HEK293 (cell line): ENCODE measurements around the gene NXN.

Experiments used
- CTCF ChIA-PET: fragments of 350-600 bp; formaldehyde crosslinking; extraction: SDS; loops from one replicate; lab custom pipeline; 2021; ENCODE audit warnings: antibody characterized with exemption; lab: Yijun Ruan, JAX
- POLR2A ChIA-PET: fragments of 300-600 bp; formaldehyde crosslinking; extraction: SDS; loops from one replicate; lab custom pipeline; 2020; ENCODE audit warnings: antibody characterized with exemption, inconsistent platforms; lab: Yijun Ruan, JAX
- H3K27ac ChIP-seq: fragments of 200-500 bp; sonication (Bioruptor generic); 2 replicates; pipeline ENCODE4 v1.5.1; 2014; ENCODE audit warnings: low read depth, low read length, control low read depth, inconsistent platforms; ENCODE audit errors: extremely low read depth
- H3K36me3 ChIP-seq, 2 experiments: fragments of 200-500 bp in 1 of 2; sonication (Bioruptor generic) in 1 of 2; 1 replicate in 1 of 2; 2 replicates in 1 of 2; pipeline ENCODE4 v1.5.1; 2014 to 2017; ENCODE audit warnings: inconsistent platforms in 2 of 2, low read length in 2 of 2; ENCODE audit not compliant: control insufficient read depth in 2 of 2, insufficient read depth in 1 of 2
- H3K4me1 ChIP-seq: fragments of 200-500 bp; sonication (Bioruptor generic); 2 replicates; pipeline ENCODE4 v1.5.1; 2014; ENCODE audit warnings: mild to moderate bottlenecking, low read length, inconsistent platforms; ENCODE audit not compliant: control insufficient read depth, insufficient read depth
- H3K4me3 ChIP-seq: 2 replicates; pipeline ENCODE4 v1.5.1; 2011; ENCODE audit warnings: low read depth, mild to moderate bottlenecking, control low read depth, low read length, moderate library complexity
- H3K9me3 ChIP-seq: fragments of 200-500 bp; sonication (Bioruptor generic); 2 replicates; pipeline ENCODE4 v1.5.1; 2014; ENCODE audit warnings: low read depth, low read length, inconsistent platforms; ENCODE audit not compliant: control insufficient read depth, insufficient read depth
- KLF1 ChIP-seq: fragments of 450-650 bp; formaldehyde crosslinking; IDR thresholded peaks from 2 replicates; pipeline ENCODE4 v1.5.1; 2016; ENCODE audit warnings: missing biosample characterization, missing genetic modification characterization
- PRDM6 ChIP-seq: fragments of 450-650 bp; formaldehyde crosslinking; IDR thresholded peaks from 2 replicates; pipeline ENCODE4 v1.5.1; 2017; ENCODE audit warnings: missing biosample characterization, missing genetic modification characterization
- RBAK ChIP-seq: fragments of 450-650 bp; formaldehyde crosslinking; IDR thresholded peaks from 2 replicates; pipeline ENCODE4 v1.5.1; 2016; ENCODE audit warnings: missing biosample characterization, missing genetic modification characterization
- YY2 ChIP-seq: fragments of 450-650 bp; formaldehyde crosslinking; IDR thresholded peaks from 2 replicates; pipeline ENCODE4 v1.5.1; 2016; ENCODE audit warnings: missing biosample characterization, missing genetic modification characterization
- ZBTB11 ChIP-seq: fragments of 450-650 bp; formaldehyde crosslinking; conservative IDR thresholded peaks from 2 replicates; pipeline ENCODE4 v1.5.1; 2016; ENCODE audit warnings: low read depth, missing biosample characterization, missing genetic modification characterization
- ZBTB8A ChIP-seq: fragments of 450-650 bp; formaldehyde crosslinking; IDR thresholded peaks from 2 replicates; pipeline ENCODE4 v1.5.1; 2016; ENCODE audit warnings: missing biosample characterization, missing genetic modification characterization
- ZFP41 ChIP-seq: fragments of 450-650 bp; formaldehyde crosslinking; IDR thresholded peaks from 2 replicates; pipeline ENCODE4 v1.5.1; 2016; ENCODE audit warnings: missing biosample characterization, missing genetic modification characterization, borderline replicate concordance
- ZNF223 ChIP-seq: fragments of 450-650 bp; formaldehyde crosslinking; IDR thresholded peaks from 2 replicates; pipeline ENCODE4 v1.5.1; 2016; ENCODE audit warnings: missing biosample characterization, missing genetic modification characterization
- ZNF302 ChIP-seq: fragments of 450-650 bp; formaldehyde crosslinking; IDR thresholded peaks from 2 replicates; pipeline ENCODE4 v1.5.1; 2016; ENCODE audit warnings: missing biosample characterization, missing genetic modification characterization, low read depth
- ZNF426 ChIP-seq: fragments of 450-650 bp; formaldehyde crosslinking; IDR thresholded peaks from 2 replicates; pipeline ENCODE4 v1.5.1; 2017; ENCODE audit warnings: missing biosample characterization, missing genetic modification characterization, mild to moderate bottlenecking, inconsistent platforms, moderate library complexity
- ZNF473 ChIP-seq: fragments of 450-650 bp; formaldehyde crosslinking; IDR thresholded peaks from 2 replicates; pipeline ENCODE4 v1.5.1; 2017; ENCODE audit warnings: missing biosample characterization, missing genetic modification characterization
- ZNF501 ChIP-seq: fragments of 450-650 bp; formaldehyde crosslinking; IDR thresholded peaks from 2 replicates; pipeline ENCODE4 v1.5.1; 2016; ENCODE audit warnings: missing biosample characterization, missing genetic modification characterization
- ZNF529 ChIP-seq: fragments of 450-650 bp; formaldehyde crosslinking; IDR thresholded peaks from 2 replicates; pipeline ENCODE4 v1.5.1; 2017; ENCODE audit warnings: missing genetic modification characterization, missing biosample characterization; ENCODE audit not compliant: insufficient replicate concordance
- ZNF670 ChIP-seq: fragments of 450-650 bp; formaldehyde crosslinking; IDR thresholded peaks from 2 replicates; pipeline ENCODE4 v1.5.1; 2016; ENCODE audit warnings: missing biosample characterization, missing genetic modification characterization, low read depth
- ZNF785 ChIP-seq: fragments of 450-650 bp; formaldehyde crosslinking; IDR thresholded peaks from 2 replicates; pipeline ENCODE4 v1.5.1; 2016; ENCODE audit warnings: missing biosample characterization, missing genetic modification characterization
- ZSCAN30 ChIP-seq: fragments of 450-650 bp; IDR thresholded peaks from 2 replicates; pipeline ENCODE4 v1.5.1; 2018; ENCODE audit warnings: missing biosample characterization, mild to moderate bottlenecking, missing genetic modification characterization, moderate library complexity
- TF ChIP-seq, protein P1 (sequence below): fragments of 450-650 bp; formaldehyde crosslinking; IDR thresholded peaks from 2 replicates; pipeline ENCODE4 v1.5.1; 2016; ENCODE audit warnings: missing biosample characterization, missing genetic modification characterization

NXN gene

DNA sequence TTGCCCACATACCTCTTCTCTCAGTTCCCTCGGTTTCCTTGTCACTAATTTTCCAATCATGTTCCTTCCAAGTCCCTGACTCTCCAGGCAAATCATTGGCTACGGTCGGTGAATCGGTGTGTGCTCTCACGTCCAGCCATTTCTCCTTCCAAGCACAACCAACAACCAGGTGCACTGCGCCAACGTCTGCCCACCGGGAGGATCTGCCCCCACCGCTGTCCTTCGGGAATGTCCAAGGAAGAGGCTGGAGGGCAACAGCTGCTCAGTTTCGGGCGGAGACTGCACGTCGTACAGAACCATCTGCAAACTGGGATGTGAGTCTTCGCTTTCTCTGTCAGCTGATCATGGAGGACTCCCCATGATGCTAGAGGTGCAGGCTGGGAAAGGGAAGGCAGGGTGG lies 8.4 kb upstream of the NXN start (continued):
- TF ChIP-seq ZNF473 = no peak
- TF ChIP-seq, protein P1, sequence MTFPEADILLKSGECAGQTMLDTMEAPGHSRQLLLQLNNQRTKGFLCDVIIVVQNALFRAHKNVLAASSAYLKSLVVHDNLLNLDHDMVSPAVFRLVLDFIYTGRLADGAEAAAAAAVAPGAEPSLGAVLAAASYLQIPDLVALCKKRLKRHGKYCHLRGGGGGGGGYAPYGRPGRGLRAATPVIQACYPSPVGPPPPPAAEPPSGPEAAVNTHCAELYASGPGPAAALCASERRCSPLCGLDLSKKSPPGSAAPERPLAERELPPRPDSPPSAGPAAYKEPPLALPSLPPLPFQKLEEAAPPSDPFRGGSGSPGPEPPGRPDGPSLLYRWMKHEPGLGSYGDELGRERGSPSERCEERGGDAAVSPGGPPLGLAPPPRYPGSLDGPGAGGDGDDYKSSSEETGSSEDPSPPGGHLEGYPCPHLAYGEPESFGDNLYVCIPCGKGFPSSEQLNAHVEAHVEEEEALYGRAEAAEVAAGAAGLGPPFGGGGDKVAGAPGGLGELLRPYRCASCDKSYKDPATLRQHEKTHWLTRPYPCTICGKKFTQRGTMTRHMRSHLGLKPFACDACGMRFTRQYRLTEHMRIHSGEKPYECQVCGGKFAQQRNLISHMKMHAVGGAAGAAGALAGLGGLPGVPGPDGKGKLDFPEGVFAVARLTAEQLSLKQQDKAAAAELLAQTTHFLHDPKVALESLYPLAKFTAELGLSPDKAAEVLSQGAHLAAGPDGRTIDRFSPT = no peak

DNA sequence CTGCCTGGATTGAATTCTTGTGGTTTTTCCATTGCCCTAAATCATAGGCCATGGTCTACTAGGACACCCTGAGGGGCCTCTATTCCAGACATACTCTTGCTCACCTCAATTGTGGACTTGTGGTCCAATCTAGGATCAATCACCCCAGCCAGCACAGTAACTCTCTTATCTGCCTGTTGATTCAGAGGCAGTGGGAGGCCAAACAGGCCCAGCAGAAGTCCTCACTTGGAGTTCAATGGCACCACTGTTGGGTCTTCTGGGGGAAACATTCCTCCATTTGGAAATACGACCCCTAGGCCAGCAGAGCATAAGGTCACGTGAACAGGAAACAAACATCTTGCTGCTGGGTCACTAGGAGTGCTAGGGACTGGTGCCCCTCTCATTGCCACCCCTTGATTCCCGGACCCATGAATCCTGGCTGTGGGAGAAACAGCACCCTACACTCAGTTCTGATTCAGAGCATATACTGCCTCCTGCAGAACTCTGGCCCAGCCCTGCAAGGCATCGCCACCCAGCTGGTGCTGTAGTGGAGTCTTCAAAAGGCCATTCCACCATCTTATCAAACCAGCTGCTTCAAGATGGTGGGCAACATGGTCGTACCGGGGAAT lies 6.8 kb upstream of the NXN start:
- no peak for TF ChIP-seq ZFP41
- no peak for TF ChIP-seq ZNF501
- TF ChIP-seq ZBTB11 = no peak
- no peak for TF ChIP-seq PRDM6 (tag by site-specific recombination)
- TF ChIP-seq ZNF302 (tag by site-specific recombination) = no peak
- no peak for TF ChIP-seq RBAK (tag by site-specific recombination)
- no peak for TF ChIP-seq ZSCAN30 (tag by site-specific recombination)
- TF ChIP-seq ZNF223 (tag by site-specific recombination) = no peak
- no peak for TF ChIP-seq KLF1 (tag by site-specific recombination)
- no peak for TF ChIP-seq ZNF670 (tag by site-specific recombination)
- no peak for TF ChIP-seq ZNF529 (tag by site-specific recombination)
- TF ChIP-seq ZNF426 (tag by site-specific recombination) = no peak
- TF ChIP-seq YY2 (tag by site-specific recombination) = no peak
- no peak for TF ChIP-seq ZBTB8A (tag by site-specific recombination)
- no peak for TF ChIP-seq ZNF785 (tag by site-specific recombination)
- ChIA-PET POLR2A (interaction anchor here (0.6 to 2.0 kb wide), 2 partner anchors 204 to 237 kb away, joined by 4 to 5 read pairs; partner anchors contain the start of genes GLOD4 and MRM3), CTCF (interaction anchor here (1.3 to 1.5 kb wide), 2 partner anchors 10 to 69 kb away, joined by 6 to 10 read pairs; partner anchors contain the start of gene TIMM22)
- no peak overlapping the region for H3K4me3 ChIP-seq
- H3K9me3 ChIP-seq = no peaks in the 10 kb centered on the region
- no peaks in the 10 kb centered on the region for H3K36me3 ChIP-seq
- H3K27ac ChIP-seq = no peak overlapping the region
- no peaks in the 10 kb centered on the region for H3K4me1 ChIP-seq
